ENCODE data around the gene BMP8B.
"Not testable (repeated sequence)": the region's sequence is repeated elsewhere in the genome, so short reads cannot be mapped to it uniquely, and the experiment has no call there.

The BMP8B gene

GRCh38 chr1:39808784-39809517, 20.3 kb upstream of the BMP8B start:
- FAIRE-seq, result no peak

- no peak for FAIRE-seq
Observed at GRCh38 chr1:39805385-39805784, 16.7 kb upstream of the BMP8B start.

GRCh38 chr1:39802496-39803260, 14.0 kb upstream of the BMP8B start:
- no peak for FAIRE-seq

- no peak for FAIRE-seq
Observed at GRCh38 chr1:39800471-39800835, 11.8 kb upstream of the BMP8B start.

- FAIRE-seq, result no peak
Observed at GRCh38 chr1:39799770-39800470, 11.3 kb upstream of the BMP8B start.

- FAIRE-seq, result not testable (repeated sequence)
Observed at GRCh38 chr1:39798859-39799769, 10.4 kb upstream of the BMP8B start.

- FAIRE-seq, result no peak
Observed at GRCh38 chr1:39795651-39796050, 7.0 kb upstream of the BMP8B start.

GRCh38 chr1:39791838-39792237, 3.2 kb upstream of the BMP8B start:
- FAIRE-seq, result no peak

- no peak for FAIRE-seq
Observed at GRCh38 chr1:39789571-39790110, 976 bp upstream of the BMP8B start.

- FAIRE-seq, result no peak
Observed at GRCh38 chr1:39788426-39788757, 273 bp downstream of the BMP8B start.

GRCh38 chr1:39787964-39788363, 701 bp downstream of the BMP8B start:
- not testable (repeated sequence) for FAIRE-seq

GRCh38 chr1:39787468-39787867, 1.2 kb downstream of the BMP8B start:
- FAIRE-seq, result no peak

GRCh38 chr1:39787108-39787375, 1.6 kb downstream of the BMP8B start:
- FAIRE-seq, result not testable (repeated sequence)

GRCh38 chr1:39786303-39787107, 2.2 kb downstream of the BMP8B start:
- not testable (repeated sequence) for FAIRE-seq

- FAIRE-seq, result not testable (repeated sequence)
Observed at GRCh38 chr1:39782685-39783084, 6.0 kb downstream of the BMP8B start.

- FAIRE-seq, result no peak
Observed at GRCh38 chr1:39782103-39782502, 6.6 kb downstream of the BMP8B start.

GRCh38 chr1:39781349-39781715, 7.3 kb downstream of the BMP8B start:
- no peak for FAIRE-seq

- no peak for FAIRE-seq
Observed at GRCh38 chr1:39779821-39780220, 8.8 kb downstream of the BMP8B start.

GRCh38 chr1:39779137-39779536, 9.5 kb downstream of the BMP8B start:
- no peak for FAIRE-seq

- FAIRE-seq, result not testable (repeated sequence)
Observed at GRCh38 chr1:39778463-39779099, 10.1 kb downstream of the BMP8B start.

GRCh38 chr1:39777896-39778295, 10.8 kb downstream of the BMP8B start:
- FAIRE-seq, result not testable (repeated sequence)

All from TTC549 (cell line).